HG02870 (cell line): ENCODE measurements around the gene AQP12B.
"Not testable (repeated sequence)": the region's sequence is repeated elsewhere in the genome, so short reads cannot be mapped to it uniquely, and the experiment has no call there.

ENCODE experiments used
- ATAC-seq: cut with Tn5 transposase; IDR thresholded peaks from one replicate; pipeline ENCODE4 v1.9.1; 2021; ENCODE audit warnings: mild to moderate bottlenecking, moderate library complexity; ENCODE audit not compliant: unreplicated experiment

Gene AQP12B

GRCh38 chr2:240701736-240702639 lies 19.3 kb upstream of the AQP12B start:
- no peak for ATAC-seq

DNA sequence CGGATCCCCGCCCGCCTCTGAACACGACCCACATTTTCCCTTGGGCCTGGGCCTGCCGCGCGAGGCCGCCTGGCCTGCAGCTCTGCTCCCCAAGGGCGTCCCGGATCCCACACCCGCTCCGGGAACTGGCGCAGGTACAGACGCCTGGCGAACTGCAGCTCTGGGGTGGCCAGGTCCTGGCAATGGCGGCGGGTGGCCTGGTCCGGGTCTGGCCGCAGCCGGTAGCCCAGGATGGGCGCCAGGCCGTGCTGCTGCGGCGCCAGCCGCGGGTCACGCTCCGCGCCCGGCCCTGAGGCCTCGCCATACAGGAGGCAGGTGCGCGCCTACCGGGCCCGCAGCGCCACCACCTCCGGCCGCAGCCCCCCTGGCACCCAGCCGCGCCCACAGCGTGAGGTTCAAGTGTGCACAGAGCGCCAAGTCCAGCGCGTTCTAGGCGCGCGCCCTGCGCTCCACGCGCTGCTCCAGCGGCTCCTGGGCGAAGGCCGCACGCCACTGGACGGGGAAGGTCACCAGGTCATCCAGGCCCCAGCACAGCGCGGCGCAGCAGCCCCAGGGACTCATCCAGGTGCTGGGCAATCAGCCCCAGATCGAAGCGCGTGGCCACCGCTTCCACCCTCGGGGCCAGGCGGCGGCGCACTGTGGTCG lies 18.5 kb upstream of the AQP12B start:
- no peak for ATAC-seq

DNA sequence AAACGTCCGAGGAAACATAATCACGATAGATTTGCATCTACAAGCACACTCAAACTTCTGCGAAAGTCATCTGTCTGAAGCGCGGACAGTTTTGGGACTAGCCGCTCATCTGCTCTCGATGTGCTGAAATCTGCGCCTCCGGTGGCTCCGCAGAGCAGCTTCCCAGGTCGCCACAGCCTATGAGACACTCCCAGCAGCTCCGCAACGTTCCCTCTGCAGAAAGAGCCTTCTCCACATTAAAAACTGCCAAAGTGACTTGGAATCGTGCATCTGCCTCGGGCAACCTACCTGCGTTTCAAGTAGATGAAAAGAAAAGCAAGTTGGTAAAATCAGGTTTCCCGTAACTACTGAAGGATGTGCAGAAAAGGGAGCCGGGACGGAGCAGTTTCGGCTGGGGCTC lies 17.9 kb upstream of the AQP12B start:
- ATAC-seq: not testable (repeated sequence)

- ATAC-seq: not testable (repeated sequence)
These were observed 17.1 kb upstream of the AQP12B start for GRCh38 chr2:240699835-240700234.

GRCh38 chr2:240698852-240699561 lies 16.3 kb upstream of the AQP12B start:
- not testable (repeated sequence) for ATAC-seq

GRCh38 chr2:240696469-240696868 lies 13.8 kb upstream of the AQP12B start:
- ATAC-seq: not testable (repeated sequence)

GRCh38 chr2:240695593-240695992 lies 12.9 kb upstream of the AQP12B start:
- ATAC-seq: not testable (repeated sequence)

DNA sequence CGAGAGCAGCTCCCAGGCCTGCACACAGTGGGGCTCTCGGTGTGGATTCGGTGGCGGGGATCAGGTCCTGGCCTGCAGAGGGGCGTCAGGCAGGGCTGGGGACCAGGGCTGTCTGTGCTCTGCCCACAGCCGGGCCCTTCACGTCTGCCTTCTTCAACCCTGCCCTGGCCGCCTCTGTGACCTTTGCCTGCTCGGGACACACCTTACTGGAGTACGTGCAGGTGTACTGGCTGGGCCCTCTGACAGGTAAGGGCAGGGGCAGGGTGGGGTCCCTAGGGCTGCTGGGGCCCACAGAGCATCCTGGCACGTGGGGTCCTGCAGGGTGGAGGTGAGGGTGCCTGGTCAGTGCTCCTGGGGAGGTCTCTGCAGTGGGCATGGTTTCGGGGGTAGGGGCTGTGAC lies 11.6 kb upstream of the AQP12B start:
- not testable (repeated sequence) for ATAC-seq

GRCh38 chr2:240692583-240693561 lies 10.2 kb upstream of the AQP12B start:
- ATAC-seq: not testable (repeated sequence)

- ATAC-seq: not testable (repeated sequence)
These were observed 9.1 kb upstream of the AQP12B start, which contains the start of gene AQP12A for GRCh38 chr2:240691631-240692420. Gene AQP12A, plus strand, starts transcription at chr2:240691866. Its CDS starts 48 bp downstream, at chr2:240691914.

DNA sequence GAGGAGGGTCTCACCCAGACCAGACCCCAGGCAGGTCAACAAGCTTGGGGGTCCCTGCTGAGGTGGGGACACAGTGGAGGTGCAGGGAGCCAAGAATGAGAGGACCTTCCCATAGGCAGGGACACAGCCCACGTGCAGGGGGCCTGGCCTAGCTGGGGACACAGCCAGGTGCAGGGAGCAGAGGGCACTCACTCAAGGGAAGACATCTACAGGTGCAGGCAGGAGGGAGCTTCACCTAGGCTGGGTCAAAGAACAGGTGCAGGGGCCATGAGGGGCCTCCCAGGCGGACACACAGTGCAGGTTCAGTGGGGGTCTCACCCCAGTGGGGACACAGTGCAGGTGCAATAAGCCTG lies 8.4 kb upstream of the AQP12B start:
- ATAC-seq: not testable (repeated sequence)

DNA sequence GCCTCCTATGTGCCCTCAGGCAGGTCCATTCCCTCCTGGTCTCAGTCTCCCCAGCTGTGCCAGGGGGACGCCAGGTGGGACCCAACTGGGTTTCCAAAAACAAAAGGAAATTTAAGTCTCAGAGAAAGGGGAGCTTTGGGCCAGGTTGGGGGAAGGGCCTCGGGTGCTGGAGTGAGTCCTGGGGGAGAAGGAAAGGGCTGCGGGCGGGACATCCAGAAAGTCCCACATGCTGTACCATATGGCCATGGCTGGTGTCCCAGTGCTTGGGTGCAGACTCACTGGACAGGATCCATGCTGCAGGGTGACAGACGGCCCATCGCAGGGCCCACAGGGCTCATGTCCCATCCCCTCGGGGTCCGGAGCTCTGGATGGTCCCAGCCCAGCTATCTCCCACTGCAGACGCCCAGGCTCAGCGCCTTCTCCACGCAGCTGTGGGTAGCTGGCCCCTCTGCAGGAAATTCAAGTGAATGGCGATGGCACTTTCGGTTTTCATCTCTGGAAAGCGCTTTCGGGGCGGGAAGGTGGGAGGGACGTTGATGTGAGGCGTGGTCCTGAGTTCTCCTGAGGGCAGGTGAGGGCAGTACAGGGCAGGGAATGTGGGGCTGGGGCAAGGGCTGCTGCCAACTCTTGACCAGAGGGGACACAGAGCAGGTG lies 7.9 kb upstream of the AQP12B start:
- ATAC-seq: not testable (repeated sequence)

DNA sequence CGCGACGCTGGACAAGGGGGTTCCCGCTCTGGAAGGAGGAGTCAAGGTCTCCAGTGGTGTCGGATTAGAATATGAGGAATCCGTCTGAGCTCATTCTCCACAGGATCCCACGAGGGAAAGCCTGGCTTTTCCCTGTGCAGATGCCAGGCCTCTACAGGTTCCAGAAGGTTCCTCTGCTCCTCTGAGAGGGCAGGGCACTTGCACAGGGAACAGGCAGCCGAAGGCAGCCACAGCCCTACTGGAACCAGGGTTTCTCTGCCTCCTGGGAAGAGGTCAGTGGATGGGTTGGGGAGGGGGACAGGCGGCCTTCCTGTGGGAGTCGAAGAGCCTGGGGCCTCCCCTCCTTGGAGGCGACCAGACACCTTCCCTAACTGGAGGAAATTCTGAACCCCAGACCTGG lies 7.3 kb upstream of the AQP12B start:
- no peak for ATAC-seq

- ATAC-seq: no peak
These were observed 5.9 kb upstream of the AQP12B start for GRCh38 chr2:240688553-240688919.

- no peak for ATAC-seq
These were observed 5.3 kb upstream of the AQP12B start for GRCh38 chr2:240687741-240688552.

- ATAC-seq: no peak
These were observed 4.5 kb upstream of the AQP12B start for GRCh38 chr2:240687045-240687740.

- no peak for ATAC-seq
These were observed 3.8 kb upstream of the AQP12B start for GRCh38 chr2:240686460-240686859.
